Stomach (tissue), 9 donors: ENCODE results near the gene SENP7. TPM values are rescaled to one million over a fixed set of nuclear protein-coding genes. Genes with fewer than 3 reads are reported as not detected.

Experiments used
- DNase-seq, 2 donors: peaks; one replicate each; pipeline versions ENCODE4 v3.0.0 to v3.0.0-alpha.2; 2013 to 2019
- H3K27ac ChIP-seq, 5 donors: fragments of 200-600 bp in 4 of 5; sonication (generic) in 4 of 5; one replicate each; pipeline ENCODE4 v1.5.1; 2013 to 2019; ENCODE audit warnings: mild to moderate bottlenecking in 1 of 5, moderate library complexity in 1 of 5
- H3K27me3 ChIP-seq, 3 donors: fragments of 200-600 bp; sonication (generic); one replicate each; pipeline ENCODE4 v1.5.1; 2017 to 2019; ENCODE audit warnings: mixed run types in 1 of 3
- H3K36me3 ChIP-seq, 4 donors: fragments of 200-600 bp; sonication (generic); 1 replicate in 3 of 4; 2 replicates in 1 of 4; pipeline ENCODE4 v1.5.1; 2016 to 2019
- H3K4me1 ChIP-seq, 4 donors: fragments of 200-600 bp; sonication (generic); one replicate each; pipeline ENCODE4 v1.5.1; 2016 to 2019
- H3K4me3 ChIP-seq, 4 donors: fragments of 200-600 bp; sonication (generic) in 3 of 4; one replicate each; pipeline ENCODE4 v1.5.1; 2016 to 2019; ENCODE audit warnings: mild to moderate bottlenecking in 1 of 4
- H3K9me3 ChIP-seq, 4 donors: fragments of 200-600 bp; sonication (generic); one replicate each; pipeline ENCODE4 v1.5.1; 2016 to 2019
- EP300 ChIP-seq: sonication (generic); formaldehyde crosslinking; IDR thresholded peaks from one replicate; pipeline ENCODE4 v1.6.1; 2017; ENCODE audit warnings: antibody characterized with exemption
- POLR2A ChIP-seq, 4 donors: fragments of 450-650 bp; IDR thresholded peaks; one replicate each; pipeline ENCODE4 v1.6.1; 2016; ENCODE audit warnings: antibody characterized with exemption in 4 of 4, control low read depth in 2 of 4, mild to moderate bottlenecking in 1 of 4, moderate library complexity in 1 of 4
- POLR2AphosphoS5 ChIP-seq, 3 donors: sonication (generic); formaldehyde crosslinking; IDR thresholded peaks; one replicate each; pipeline ENCODE4 v1.6.1; 2016; ENCODE audit warnings: antibody characterized with exemption in 3 of 3
- WGBS, 5 donors: extraction: QIAGEN DNeasy Blood & Tissue Kit in 3 of 5; methylation state at CpG; one replicate each; pipeline versions ENCODE4 v1.1.5 to v1.1.7; 2013 to 2018; 5-methylcytosine and 5-hydroxymethylcytosine counted together
- intact Hi-C: fragments of 100-400 bp; cut with DNase I; formaldehyde crosslinking; loops from one replicate; pipeline ENCODE4 v1.15.1; 2023; ENCODE audit warnings: low total_unique reads
- polyA plus RNA-seq, 3 donors: library from polyadenylated mRNA; stranded (reverse); fragments of 200-250 nt; gene quantifications; one replicate each; pipeline ENCODE4 v1.2.3, GENCODE V29; 2013
- total RNA-seq, 5 donors: library from RNA; depleted of rRNA; stranded (reverse); fragments of >200 nt; gene quantifications; one replicate each; pipeline versions ENCODE4 v1.1.0 to v1.2.3, GENCODE V29; 2014 to 2016
- TF ChIP-seq, protein P1 (sequence below), 7 experiments: fragments of 450-650 bp in 4 of 7; fragments of 200-600 bp in 3 of 7; sonication (generic) in 3 of 7; IDR thresholded peaks; one replicate each; pipeline ENCODE4 v1.5.1; 2016 to 2019; ENCODE audit warnings: antibody characterized with exemption in 7 of 7, control low read depth in 2 of 7, mild to moderate bottlenecking in 1 of 7
- donor health status: healthy with polysubstance abuse.
- donor health status: Bipolar disorder and iron deficiency.
- donor health status: healthy.

The SENP7 gene
- total and polyA plus RNA-seq, 8 donors, result 1.4 to 93.1 (median 14.6) TPM

DNA sequence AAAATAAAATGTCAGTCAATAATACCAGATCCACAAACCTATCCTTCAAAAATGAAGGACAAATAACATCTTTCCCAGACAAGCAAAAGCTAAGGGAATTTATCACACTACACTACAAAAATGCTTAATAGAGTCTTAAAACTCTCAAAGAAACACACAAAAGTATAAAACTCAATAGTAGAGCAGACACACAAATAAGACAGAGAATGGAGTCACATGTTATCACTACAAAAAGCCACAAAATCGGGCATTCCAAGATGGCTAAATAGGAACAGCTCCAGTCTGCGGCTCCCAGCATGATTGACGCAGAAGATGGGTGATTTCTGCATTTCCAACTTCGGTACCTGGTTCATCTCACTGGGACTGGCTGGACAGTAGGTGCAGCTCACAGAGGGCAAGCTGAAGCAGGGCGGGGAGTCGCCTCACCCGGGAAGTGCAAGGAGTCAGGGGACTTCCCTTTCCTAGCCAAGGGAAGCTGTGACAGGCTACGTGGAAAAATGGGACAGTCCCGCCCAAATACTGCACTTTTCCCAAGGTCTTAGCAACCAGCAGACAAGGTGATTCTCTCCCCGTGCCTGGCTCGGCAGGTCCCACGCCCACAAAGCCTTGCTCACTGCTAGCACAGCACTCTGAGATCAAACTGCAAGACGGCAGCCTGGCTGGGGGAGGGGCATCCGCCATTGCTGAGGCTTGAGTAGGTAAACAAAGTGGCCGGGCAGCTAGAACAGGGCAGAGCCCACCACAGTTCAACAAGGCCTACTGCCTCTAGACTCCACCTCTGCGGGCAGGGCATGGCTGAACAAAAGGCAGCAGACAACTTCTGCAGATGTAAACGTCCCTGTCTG is 46.3 kb downstream of the SENP7 start:
- peak overlapping the region in 3 of 5 donors; percentile 31 to 51 (median 46) for H3K27ac ChIP-seq
- intact Hi-C loops, result no loop called here
- 26 to 81% (median 55%) methylated on average over 10 to 17 of the region's 17 CpGs for WGBS, 5 donors
- peaks cover 0 to 20% (median 4%) of the 10 kb centered on the region in 4 donors for H3K36me3 ChIP-seq
- no peak for TF ChIP-seq EP300
- TF ChIP-seq, protein P1, sequence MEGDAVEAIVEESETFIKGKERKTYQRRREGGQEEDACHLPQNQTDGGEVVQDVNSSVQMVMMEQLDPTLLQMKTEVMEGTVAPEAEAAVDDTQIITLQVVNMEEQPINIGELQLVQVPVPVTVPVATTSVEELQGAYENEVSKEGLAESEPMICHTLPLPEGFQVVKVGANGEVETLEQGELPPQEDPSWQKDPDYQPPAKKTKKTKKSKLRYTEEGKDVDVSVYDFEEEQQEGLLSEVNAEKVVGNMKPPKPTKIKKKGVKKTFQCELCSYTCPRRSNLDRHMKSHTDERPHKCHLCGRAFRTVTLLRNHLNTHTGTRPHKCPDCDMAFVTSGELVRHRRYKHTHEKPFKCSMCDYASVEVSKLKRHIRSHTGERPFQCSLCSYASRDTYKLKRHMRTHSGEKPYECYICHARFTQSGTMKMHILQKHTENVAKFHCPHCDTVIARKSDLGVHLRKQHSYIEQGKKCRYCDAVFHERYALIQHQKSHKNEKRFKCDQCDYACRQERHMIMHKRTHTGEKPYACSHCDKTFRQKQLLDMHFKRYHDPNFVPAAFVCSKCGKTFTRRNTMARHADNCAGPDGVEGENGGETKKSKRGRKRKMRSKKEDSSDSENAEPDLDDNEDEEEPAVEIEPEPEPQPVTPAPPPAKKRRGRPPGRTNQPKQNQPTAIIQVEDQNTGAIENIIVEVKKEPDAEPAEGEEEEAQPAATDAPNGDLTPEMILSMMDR (IDR thresholded peaks at IDR 0.05), result no peak
- TF ChIP-seq POLR2AphosphoS5 (IDR thresholded peaks at IDR 0.05), result no peak
- no peak for TF ChIP-seq POLR2A (IDR thresholded peaks at IDR 0.05)
- peak; percentile 45 to 63 for DNase-seq
- H3K4me1 ChIP-seq, result peaks cover 4 to 11% (median 7%) of the 10 kb centered on the region in 4 donors
- H3K9me3 ChIP-seq, result no peaks in the 10 kb centered on the region
- H3K4me3 ChIP-seq, result peak overlapping the region; percentile 14 to 31 (median 22)
- no peaks in the 10 kb centered on the region for H3K27me3 ChIP-seq

DNA sequence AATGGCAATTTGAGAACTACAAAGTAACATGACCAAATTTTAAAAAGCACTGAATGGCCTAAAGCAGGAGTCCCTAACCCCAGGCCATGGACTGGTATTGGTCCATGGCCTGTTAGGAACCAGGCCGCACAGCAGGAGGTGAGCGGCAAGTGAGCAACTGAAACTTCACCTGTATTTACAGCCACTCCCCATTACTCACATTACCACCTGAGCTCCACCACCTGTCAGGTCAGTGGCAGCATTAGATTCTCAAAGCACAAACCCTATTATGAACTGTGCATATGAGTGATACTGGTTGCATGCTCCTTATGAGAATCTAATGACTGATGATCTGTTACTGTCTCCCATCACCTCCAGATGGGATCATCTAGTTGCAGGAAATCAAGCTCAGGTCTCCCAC is 48.8 kb downstream of the SENP7 start:
- Histone ChIP-seq H3K4me1 (peaks cover 4 to 11% (median 7%) of the 10 kb centered on the region in 4 donors), H3K9me3 (no peaks in the 10 kb centered on the region), H3K27ac (no peak overlapping the region), H3K4me3 (no peak overlapping the region), H3K36me3 (peaks cover 0 to 20% (median 4%) of the 10 kb centered on the region in 4 donors), H3K27me3 (no peaks in the 10 kb centered on the region)
- intact Hi-C loops, result no loop called here
- TF ChIP-seq, protein P1 (IDR thresholded peaks at IDR 0.05), result no peak
- TF ChIP-seq EP300 (no peak), POLR2A (IDR thresholded peaks at IDR 0.05) (no peak), POLR2AphosphoS5 (IDR thresholded peaks at IDR 0.05) (no peak)
- 88 to 100% (median 95%) methylated on average over 2 of the region's 2 CpGs for WGBS, 5 donors
- DNase-seq, result no peak

DNA sequence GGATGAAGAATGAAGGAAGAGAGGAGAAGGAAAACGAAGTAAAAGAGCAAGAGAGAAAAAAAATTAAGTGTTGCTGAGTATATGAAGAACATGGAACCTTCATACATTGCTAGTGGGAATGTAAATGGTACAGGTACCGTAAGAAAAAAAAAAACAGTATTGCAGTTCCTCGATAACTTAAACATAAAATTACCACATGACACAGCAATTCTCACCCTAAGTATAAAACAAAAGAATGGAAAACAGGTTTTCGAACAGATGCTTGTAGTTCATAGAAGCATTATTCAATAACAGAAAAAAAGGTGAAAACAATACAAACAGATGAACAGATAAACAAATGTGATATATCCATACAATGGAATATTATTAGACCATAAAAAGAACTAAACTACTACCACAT is 51.6 kb downstream of the SENP7 start:
- no peak overlapping the region for H3K4me3 ChIP-seq
- H3K9me3 ChIP-seq, result no peaks in the 10 kb centered on the region
- H3K27me3 ChIP-seq, result no peaks in the 10 kb centered on the region
- TF ChIP-seq, protein P1 (IDR thresholded peaks at IDR 0.05), result no peak
- TF ChIP-seq EP300, result no peak
- TF ChIP-seq POLR2A (IDR thresholded peaks at IDR 0.05), result no peak
- TF ChIP-seq POLR2AphosphoS5 (IDR thresholded peaks at IDR 0.05), result no peak
- 85 to 97% (median 89%) methylated on average over 4 of the region's 4 CpGs for WGBS, 5 donors
- H3K4me1 ChIP-seq, result peaks cover under 1 to 3% (median 1%) of the 10 kb centered on the region in 4 donors
- intact Hi-C loops, result no loop called here
- DNase-seq, result no peak
- H3K36me3 ChIP-seq, result peaks cover 0 to 41% (median 21%) of the 10 kb centered on the region in 4 donors
- no peak overlapping the region for H3K27ac ChIP-seq

DNA sequence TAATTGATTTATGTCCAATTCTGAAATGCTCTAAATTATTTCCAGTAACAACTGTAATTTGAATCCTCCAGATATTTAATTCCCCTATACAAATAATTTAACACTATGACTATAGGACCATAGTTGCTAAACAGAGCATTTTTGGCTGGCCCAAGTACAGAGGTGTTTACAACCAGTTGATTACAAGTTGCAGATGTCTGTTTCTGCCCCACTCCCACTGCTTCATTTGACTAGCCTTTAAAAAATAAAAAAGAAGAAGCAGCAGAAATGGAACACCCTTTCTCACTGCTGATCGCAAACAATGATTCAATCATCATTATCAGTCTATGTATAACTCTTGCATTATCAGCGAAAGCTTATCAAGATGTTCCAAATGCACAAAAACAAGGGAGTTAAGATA is 54.6 kb downstream of the SENP7 start:
- H3K36me3 ChIP-seq, result peaks cover 0 to 31% (median 25%) of the 10 kb centered on the region in 4 donors
- WGBS, 5 donors, result 82 to 95% (median 93%) methylated on average over 2 of the region's 2 CpGs
- H3K4me1 ChIP-seq, result no peaks in the 10 kb centered on the region

More for the DNA sequence above, 54.6 kb downstream of the SENP7 start:
- DNase-seq, result no peak
- Histone ChIP-seq H3K27me3 (no peaks in the 10 kb centered on the region), H3K9me3 (no peaks in the 10 kb centered on the region), H3K27ac (no peak overlapping the region), H3K4me3 (no peak overlapping the region)
- TF ChIP-seq POLR2A (IDR thresholded peaks at IDR 0.05) (no peak), EP300 (no peak), POLR2AphosphoS5 (IDR thresholded peaks at IDR 0.05) (no peak)
- TF ChIP-seq, protein P1 (IDR thresholded peaks at IDR 0.05), result no peak
- intact Hi-C loops, result no loop called here
